ENCODE results near the gene CAVIN3.
A peak's percentile ranks its signal among the peaks of the same experiment; 100 is the strongest.

Gene CAVIN3, protein sequence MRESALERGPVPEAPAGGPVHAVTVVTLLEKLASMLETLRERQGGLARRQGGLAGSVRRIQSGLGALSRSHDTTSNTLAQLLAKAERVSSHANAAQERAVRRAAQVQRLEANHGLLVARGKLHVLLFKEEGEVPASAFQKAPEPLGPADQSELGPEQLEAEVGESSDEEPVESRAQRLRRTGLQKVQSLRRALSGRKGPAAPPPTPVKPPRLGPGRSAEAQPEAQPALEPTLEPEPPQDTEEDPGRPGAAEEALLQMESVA

DNA sequence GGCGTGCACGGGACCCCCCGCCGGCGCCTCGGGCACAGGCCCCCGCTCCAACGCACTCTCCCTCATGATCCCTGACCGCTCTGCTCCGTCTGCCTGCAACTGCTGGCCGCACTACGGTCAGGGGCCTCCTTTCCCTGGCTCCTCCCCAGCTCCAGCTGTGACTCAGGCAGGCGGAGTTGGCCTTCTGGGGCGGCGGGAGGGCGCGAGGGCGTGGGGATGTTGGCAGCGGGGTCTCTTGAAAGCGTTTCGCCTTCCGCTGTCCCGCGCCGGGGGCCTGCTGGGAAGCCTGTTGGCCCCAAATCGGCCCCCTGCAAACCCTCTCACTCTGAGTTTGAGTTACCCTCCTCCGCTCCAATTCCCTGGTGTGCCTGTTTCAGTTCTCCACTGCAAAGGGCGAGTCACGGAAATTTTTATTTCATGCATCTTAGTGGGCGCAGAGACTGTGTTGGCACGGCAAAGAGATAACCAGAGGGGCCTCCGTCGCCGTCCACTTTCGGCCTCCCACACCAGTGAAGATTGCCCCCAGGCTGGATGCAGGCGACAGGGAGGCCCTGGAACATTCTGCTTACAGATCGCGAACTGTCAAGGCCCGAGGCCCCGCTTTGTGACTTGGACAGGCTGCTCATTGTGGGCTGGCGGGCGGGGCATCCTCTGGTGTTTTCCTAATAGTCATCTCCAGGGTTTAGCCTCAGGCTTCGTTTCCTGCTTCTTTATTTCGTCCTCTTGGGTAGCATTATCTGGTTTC, at the start of gene CAVIN3:
Gene CAVIN3, minus strand, starts transcription at position 91 of the 745 bp plus-strand sequence. Its CDS starts 25 bp downstream, at position 66.
- peak; percentile 89 for DNase-seq (ENCODE audit: low spot score)

DNA sequence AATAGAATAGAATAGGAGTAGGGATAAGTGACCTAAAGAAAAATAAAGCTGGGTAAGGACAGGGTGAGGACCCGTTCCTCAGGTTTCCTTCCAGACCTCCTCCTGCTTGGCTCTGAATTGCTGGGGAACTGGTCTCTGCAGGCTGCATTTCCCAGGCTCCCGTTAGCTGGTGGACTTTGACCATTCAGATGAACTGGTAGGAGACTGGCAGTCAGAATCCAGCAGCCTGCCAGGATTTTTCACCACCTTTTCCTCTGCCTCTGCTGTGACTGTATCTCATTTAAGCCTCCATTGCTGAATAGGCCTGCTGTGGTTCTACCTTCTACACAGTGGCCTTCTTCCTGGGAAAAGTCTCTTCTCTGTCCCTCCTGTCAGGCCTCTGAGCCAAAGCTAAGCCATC, 45.4 kb upstream of the CAVIN3 start:
- DNase-seq (ENCODE audit: low spot score) = no peak

GRCh38 chr11:6362873-6363678, 42.8 kb upstream of the CAVIN3 start:
- peak; percentile 87 for DNase-seq (ENCODE audit: low spot score)

DNA sequence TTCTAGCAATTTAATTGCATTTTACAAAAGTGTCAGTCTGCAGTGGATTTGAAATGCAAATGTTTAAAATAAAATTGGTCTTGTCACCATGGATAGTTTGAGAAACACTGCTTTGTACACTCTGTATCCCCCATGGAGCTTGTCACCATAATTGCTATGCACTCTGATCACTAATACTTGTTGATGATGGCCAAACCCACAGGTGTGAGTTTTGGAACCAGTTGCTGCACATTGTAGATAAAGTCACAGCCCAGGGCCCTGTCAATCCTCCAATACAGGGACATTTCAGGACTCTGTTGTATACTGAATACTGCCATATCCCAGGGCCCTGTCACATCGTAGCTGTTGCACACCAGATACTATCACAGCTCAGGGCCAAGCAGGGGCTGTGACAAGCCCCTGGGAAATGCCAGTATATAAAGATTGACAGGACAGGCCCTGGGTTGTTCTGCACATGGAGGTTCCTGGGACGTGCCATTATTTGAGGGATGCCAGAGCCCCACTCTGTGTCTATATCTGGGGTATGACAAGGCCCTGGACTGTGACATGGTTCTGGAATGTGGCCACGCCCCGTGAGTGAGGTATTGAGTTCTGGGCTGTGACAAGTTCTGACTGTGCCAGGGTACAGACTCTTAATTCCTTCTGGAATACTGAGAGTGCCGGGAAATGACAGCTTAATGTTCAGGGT, 42.0 kb upstream of the CAVIN3 start:
- no peak for DNase-seq (ENCODE audit: low spot score)

GRCh38 chr11:6360183-6360582, 39.9 kb upstream of the CAVIN3 start:
- no peak for DNase-seq (ENCODE audit: low spot score)

DNA sequence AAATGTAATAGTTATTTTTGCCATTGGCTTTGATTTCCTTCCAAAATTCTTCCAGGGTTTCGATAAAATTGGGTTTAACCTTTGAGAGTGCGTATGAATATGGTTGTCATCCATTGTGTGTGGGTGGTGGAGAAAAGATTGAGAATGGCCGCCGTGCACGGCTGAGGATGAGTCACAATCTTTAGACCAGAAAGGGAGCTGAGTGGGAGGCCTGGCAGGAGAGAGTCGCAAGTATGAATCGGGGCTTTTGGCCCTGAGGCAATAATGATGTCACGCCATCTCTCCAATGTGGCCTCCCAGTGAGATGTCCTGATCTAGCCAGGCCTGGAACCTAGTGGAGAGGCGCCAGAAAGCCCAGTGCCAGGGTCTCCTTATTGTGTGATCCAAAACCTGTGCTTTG, 36.9 kb upstream of the CAVIN3 start:
- peak; percentile 84 for DNase-seq (ENCODE audit: low spot score)

DNA sequence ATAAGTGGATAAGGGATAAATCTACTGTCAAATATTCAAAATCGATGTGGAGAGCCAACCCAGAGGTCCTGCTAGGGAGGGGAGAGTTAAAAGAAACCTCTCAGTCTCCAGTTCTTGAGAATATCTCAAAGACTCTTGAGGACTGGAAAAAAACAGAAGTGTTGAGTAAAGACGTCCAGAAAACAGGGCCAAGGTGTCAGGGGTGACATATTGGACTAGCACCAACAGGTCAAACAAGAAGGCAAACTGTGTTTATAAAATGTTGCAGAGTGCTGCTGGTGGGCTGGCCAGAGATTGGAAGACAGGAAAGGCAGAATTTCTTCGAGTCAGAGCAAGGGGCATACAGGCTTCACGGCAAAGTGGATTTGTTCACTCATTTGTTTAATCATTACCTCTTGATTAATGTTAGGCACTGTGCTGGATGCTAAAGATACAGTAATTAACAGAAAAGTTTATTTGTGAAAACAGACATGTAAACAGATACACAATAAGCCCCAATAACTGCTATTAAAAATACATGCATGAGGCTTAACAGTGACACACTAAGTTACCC, 36.3 kb upstream of the CAVIN3 start:
- DNase-seq (ENCODE audit: low spot score) = no peak

DNA sequence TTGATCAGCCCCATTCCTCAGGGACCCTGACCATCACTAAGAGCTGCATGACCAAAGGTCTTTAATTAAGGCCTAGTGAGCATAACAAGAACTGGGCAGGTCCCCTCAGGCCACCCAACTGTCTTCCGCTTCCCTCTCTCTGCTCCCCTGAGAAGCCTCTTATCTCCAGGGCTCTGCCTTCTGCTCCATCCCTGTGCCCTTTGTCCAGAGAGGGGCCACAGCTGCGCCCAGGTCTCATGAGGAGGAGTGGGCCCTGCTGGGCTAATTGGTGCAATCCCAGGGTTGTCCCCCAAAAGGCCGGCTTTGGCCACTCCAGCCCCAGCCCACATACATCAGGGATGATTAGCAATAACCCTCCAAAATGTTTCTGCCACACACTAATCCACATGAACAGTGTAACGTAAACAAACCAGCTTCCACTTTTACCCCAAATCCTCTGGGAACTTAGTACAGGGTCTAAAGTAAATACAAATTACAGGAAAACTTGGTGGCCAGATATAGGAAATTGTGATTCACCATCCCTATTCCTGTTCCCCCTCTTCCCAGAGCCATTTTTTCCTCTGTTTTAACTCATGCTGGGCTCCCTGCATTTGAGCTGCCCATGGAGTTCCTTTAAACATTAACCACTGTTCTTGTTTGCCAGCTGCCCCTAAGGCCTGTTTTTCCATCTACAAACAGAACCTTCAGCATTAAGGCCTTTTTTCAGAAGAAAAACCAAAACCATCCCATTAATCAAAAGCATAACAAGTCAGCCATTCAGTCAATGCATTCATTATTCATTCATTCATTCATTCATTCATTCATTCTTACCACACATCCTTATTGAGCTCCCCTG, 34.6 kb upstream of the CAVIN3 start:
- no peak for DNase-seq (ENCODE audit: low spot score)

DNA sequence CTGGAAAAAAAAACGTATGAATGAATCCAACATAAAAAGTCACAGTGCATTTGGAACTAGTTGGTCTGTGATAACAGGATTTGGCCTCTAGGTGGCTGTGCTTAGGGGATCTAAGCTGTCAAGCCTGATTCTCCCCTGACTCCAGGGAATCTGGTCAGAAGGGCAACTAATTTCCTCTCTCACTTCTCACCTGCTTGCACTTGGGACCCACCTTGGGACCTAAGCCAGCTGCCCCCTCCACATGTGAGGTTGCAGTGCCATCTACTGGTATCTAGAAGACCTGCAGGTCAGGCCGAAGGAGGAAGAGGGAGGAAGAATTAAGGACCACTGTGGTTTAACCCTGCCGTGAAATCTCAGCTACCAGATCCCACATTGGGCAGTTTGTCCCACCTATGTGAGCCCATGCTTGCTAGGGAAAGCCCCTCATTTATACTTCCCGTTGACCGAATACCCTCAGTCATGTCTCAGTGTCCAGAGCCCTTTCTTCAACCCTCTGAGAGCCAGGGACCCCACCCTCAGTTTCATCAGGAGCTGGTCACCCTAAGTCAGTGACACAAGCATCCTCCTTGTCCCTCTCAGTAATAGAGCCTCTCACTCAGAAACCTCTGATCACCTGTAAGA, 33.2 kb upstream of the CAVIN3 start:
- peak; percentile 56 for DNase-seq (ENCODE audit: low spot score)

DNA sequence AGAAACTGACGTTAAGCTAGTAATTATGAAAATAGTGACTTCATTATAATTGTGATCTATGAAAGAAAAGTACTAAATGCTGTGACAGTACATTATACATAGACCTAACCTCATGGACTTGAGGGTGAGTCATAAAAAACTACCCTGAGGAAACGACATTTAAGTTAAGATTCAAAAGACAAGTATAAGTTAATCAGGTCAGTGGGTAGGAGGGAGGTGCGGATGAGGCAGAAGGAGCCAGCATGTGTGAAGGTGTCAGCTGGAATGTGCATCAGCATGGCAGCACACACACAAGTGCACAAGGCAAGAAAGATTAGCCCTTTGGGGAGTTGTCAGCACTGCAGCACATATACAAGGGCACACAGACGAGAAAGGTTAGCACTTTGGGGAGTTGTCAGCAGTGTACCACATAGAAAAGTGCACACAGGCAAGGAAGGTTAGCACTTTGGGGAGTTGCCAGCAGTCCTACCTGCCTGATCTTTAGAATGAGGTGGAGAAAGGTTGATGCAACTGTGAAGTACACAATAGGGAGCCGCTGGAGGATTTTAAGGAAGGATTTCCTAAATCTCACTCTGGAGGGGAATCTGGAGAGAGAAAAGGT, 31.6 kb upstream of the CAVIN3 start:
- DNase-seq (ENCODE audit: low spot score) = no peak

DNA sequence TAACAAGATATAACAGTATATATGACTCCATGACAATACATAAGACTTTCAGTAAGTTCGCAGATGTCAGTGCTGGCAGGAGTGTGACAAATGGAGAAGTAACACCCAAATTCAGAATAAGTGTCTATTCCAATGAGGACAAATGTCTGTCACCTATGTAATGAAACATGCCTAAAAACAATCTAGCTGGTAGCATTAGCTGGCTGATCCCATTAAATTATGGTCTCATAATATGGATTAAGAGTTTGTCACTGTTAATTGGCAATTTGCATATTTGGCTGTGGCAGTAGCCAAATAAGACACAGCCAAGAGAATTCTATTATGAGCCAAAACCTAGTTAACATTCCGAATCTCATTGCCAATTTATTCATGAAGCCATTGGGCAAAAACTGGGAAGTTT, 30.2 kb upstream of the CAVIN3 start:
- no peak for DNase-seq (ENCODE audit: low spot score)

- DNase-seq (ENCODE audit: low spot score) = no peak
Measured at GRCh38 chr11:6350043-6350442, 29.7 kb upstream of the CAVIN3 start.

DNA sequence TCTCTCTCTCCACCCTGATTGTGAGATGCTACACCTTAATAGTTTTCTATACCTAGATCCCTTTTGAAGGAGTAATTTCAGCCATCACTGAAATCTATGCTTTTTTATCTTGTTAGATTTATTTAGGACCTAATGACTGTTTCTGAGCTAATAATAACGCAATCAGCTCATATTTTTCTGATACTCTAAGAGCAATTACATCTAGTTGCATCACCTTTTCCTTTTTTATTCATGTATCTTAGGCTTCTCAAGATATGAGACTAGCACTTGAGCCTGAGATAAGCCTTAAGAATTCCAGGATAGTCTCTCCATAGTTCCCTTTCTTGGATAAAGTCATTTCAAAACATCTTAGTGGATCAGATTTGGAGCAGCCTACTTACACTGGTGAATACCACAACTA, 25.1 kb upstream of the CAVIN3 start:
- DNase-seq (ENCODE audit: low spot score) = no peak

DNA sequence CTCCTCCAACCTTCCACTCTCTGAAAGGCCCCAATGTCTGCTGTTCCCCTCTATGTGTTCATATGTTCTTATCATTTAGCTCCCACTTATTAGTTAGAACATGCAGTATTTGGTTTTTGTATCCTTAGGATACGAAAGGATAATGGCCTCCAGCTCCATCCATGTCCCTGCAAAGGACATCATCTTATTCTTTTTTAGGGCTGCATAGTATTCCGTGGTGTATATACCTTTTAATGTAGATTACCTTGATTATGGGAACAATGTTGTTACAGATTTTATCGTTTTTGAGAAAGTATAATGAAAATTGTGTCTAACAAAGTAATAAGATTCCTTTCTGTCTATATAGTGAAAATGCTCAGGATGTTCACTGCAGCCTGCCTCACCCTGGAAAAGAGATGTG, 16.0 kb upstream of the CAVIN3 start:
- DNase-seq (ENCODE audit: low spot score) = no peak

DNA sequence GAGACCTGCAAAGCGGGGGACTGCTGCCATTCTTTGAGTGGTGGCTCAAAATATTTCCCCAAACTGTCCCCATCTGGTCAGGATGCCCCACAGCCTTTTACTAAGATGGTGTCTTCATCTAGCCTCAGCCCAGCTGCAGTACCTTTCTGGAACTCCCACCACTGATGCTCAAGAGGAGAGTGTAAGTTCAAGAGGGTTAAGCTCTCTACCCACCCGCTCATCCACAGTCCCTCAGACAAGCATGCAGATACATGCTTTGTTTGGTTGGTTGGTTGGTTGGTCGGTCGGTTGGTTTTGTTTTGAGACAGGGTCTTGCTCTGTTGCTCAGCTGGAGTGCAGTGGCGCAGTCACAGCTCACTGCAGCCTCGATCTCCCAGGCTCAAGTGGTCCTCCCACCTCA, 14.5 kb upstream of the CAVIN3 start:
- no peak for DNase-seq (ENCODE audit: low spot score)

- no peak for DNase-seq (ENCODE audit: low spot score)
Measured at GRCh38 chr11:6333095-6333494, 12.8 kb upstream of the CAVIN3 start.

DNA sequence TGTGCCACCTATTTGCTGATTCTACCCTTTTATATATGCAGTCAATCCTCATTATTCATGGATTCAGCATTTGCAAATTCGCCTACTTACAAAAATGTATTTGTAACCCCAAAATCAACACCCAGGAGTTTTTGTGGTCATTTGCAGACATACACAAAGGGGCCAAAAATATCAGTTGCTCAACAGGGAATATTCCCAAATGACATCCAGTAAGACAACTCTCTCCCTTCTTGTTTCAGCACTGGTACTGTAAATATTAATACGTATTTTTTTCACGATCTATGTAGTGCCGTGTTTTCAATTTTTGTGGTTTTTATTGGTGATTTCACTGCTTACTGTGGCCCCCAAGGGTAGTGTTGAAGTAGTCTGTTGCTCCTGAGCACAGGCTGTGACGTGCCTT, 11.8 kb upstream of the CAVIN3 start:
- DNase-seq (ENCODE audit: low spot score) = no peak

DNA sequence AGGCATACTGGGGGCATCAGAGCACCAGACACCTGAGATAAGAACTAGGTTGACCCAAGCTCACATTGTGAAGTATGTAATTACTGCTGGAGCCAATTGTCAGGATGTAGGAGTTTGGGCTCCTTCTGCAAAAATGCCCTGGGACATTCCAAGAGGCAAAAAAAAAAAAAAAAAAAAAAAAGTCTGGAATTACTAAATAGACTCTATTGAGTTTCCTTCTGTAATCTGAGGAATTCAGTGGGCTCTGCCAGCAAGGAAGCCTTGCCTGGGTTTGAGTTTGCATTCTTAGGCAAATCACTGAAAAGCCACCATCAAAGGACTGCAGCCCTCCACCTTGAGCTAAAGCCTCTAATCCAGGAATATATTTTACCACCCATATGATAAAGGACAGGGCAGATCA, 8.0 kb upstream of the CAVIN3 start:
- DNase-seq (ENCODE audit: low spot score) = peak; percentile 44

DNA sequence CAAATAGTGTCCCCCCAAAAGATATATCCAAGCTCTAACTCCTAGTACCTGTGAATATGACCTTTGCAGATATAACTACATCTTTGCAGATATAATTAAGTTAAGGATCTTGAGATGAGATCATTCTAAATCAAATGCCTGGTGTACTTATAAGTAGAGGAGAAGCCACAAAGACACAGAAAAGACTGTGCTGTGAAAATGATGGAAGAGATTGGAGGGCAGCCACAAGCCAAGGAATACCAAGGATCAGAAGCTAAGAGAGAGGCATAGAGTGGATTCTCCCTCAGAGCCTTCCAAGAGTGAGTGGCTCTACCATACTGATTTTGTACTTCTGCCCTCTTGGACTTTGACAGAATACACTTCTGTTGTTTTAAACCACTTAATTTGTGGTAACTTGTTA, 7.5 kb upstream of the CAVIN3 start:
- DNase-seq (ENCODE audit: low spot score) = no peak

DNA sequence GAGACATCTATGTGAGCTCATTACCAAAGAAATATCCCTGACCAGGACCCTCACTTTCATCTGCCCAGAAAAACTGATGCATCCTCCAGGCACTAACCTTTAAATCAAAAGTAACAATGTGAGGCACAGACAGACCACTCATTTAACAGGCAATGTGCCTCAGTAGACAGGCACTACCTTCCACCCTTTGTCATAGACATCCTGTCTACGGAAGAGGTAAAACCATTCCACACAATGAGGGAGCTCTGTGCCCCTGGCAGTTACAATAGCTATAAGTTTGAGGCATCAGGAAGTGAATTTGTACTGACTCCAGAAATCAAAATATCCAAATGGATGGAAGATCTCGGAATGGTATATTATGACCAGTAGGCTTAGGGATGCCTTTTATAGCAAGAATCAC, 6.7 kb upstream of the CAVIN3 start:
- no peak for DNase-seq (ENCODE audit: low spot score)

All from GM03348 (cell line).